Neural cell (in vitro differentiated cells): ENCODE results near the gene PRKACA. TPM values are rescaled to one million over a fixed set of nuclear protein-coding genes. Genes with fewer than 3 reads are reported as not detected.

Experiments used
- H2AFZ ChIP-seq: fragments of 200-600, 300-800 bp; sonication (generic), shearing (Covaris generic); 2 replicates; pipeline ENCODE4 v1.6.0; 2014; ENCODE audit warnings: low read depth, mild to moderate bottlenecking, antibody characterized with exemption, low read length, moderate library complexity
- H3F3A ChIP-seq: fragments of 200-600 bp; shearing (Covaris generic); 2 replicates; pipeline ENCODE4 v1.6.1; 2016; ENCODE audit warnings: mild to moderate bottlenecking, moderate library complexity, mixed read lengths, antibody characterized with exemption, low read length; ENCODE audit not compliant: insufficient read depth, poor library complexity, severe bottlenecking
- H3K27ac ChIP-seq: fragments of 200-600, 300-800 bp; sonication (generic), shearing (Covaris generic); 2 replicates; pipeline ENCODE4 v1.5.1; 2014; ENCODE audit warnings: mild to moderate bottlenecking, low read length, moderate library complexity
- H3K27me3 ChIP-seq: fragments of 300-800, 200-600 bp; sonication (generic), shearing (Covaris generic); 2 replicates; pipeline ENCODE4 v1.6.0; 2014; ENCODE audit warnings: mild to moderate bottlenecking, low read depth, low read length, moderate library complexity; ENCODE audit not compliant: insufficient read depth
- H3K36me3 ChIP-seq: fragments of 300-800, 200-600 bp; sonication (generic), shearing (Covaris generic); 2 replicates; pipeline ENCODE4 v1.5.1; 2014; ENCODE audit warnings: mild to moderate bottlenecking, antibody characterized with exemption, low read length, moderate library complexity; ENCODE audit not compliant: insufficient read depth
- H3K4me2 ChIP-seq: fragments of 300-800, 200-600 bp; sonication (generic), shearing (Covaris generic); 2 replicates; pipeline ENCODE4 v1.6.0; 2014; ENCODE audit warnings: mild to moderate bottlenecking, low read length
- H3K4me3 ChIP-seq: fragments of 300-800, 200-600 bp; sonication (generic), shearing (Covaris generic); 2 replicates; pipeline ENCODE4 v1.5.1; 2014; ENCODE audit warnings: mild to moderate bottlenecking, low read length, moderate library complexity
- H3K79me2 ChIP-seq: fragments of 200-600 bp; shearing (Covaris generic); replicated peaks from 2 replicates; pipeline ENCODE4 v1.6.0; 2014; ENCODE audit warnings: mild to moderate bottlenecking, low read length, moderate library complexity; ENCODE audit not compliant: insufficient read depth
- H3K9ac ChIP-seq: fragments of 300-800, 200-600 bp; sonication (generic), shearing (Covaris generic); 2 replicates; pipeline ENCODE4 v1.6.1; 2016; ENCODE audit warnings: mild to moderate bottlenecking, low read length, mixed read lengths
- H3K9me2 ChIP-seq: fragments of 200-600 bp; shearing (Covaris generic); 2 replicates; pipeline ENCODE4 v1.6.1; 2016; ENCODE audit warnings: mild to moderate bottlenecking, low read length, mixed read lengths; ENCODE audit not compliant: insufficient read depth
- H3K9me3 ChIP-seq: fragments of 200-600, 300-800 bp; sonication (generic), shearing (Covaris generic); 2 replicates; pipeline ENCODE4 v1.6.1; 2016; ENCODE audit warnings: mild to moderate bottlenecking, mixed run types, low read length, moderate library complexity, mixed read lengths
- H4K20me1 ChIP-seq: fragments of 200-600 bp; shearing (Covaris generic); 2 replicates; pipeline ENCODE4 v1.6.1; 2016; ENCODE audit warnings: mild to moderate bottlenecking, mixed run types; ENCODE audit not compliant: insufficient read depth
- CTCF ChIP-seq: fragments of 450-650 bp; IDR thresholded peaks from 2 replicates; pipeline ENCODE4 v1.5.1; 2014; ENCODE audit warnings: antibody characterized with exemption, mild to moderate bottlenecking, moderate library complexity; ENCODE audit not compliant: poor library complexity, severe bottlenecking
- EP300 ChIP-seq: fragments of 450-650 bp; conservative IDR thresholded peaks from 2 replicates; pipeline ENCODE4 v1.6.1; 2014; ENCODE audit warnings: antibody characterized with exemption, mild to moderate bottlenecking, moderate library complexity; ENCODE audit not compliant: poor library complexity, severe bottlenecking
- EZH2 ChIP-seq: fragments of 200-600, 300-800 bp; shearing (Covaris generic), sonication (generic); IDR thresholded peaks from 2 replicates; pipeline ENCODE4 v1.6.1; 2014; ENCODE audit warnings: antibody characterized with exemption, low read length, borderline replicate concordance, mild to moderate bottlenecking; ENCODE audit not compliant: insufficient read depth, poor library complexity, severe bottlenecking
- MXI1 ChIP-seq: fragments of 450-650 bp; conservative IDR thresholded peaks from 2 replicates; pipeline ENCODE4 v1.6.1; 2014; ENCODE audit warnings: antibody characterized with exemption, mild to moderate bottlenecking; ENCODE audit not compliant: poor library complexity, severe bottlenecking
- POLR2AphosphoS5 ChIP-seq: IDR thresholded peaks from 2 replicates; pipeline ENCODE4 v1.6.1; 2012
- RAD21 ChIP-seq: fragments of 450-650 bp; conservative IDR thresholded peaks from 2 replicates; pipeline ENCODE4 v1.6.1; 2014; ENCODE audit warnings: antibody characterized with exemption, mild to moderate bottlenecking, moderate library complexity
- REST ChIP-seq: IDR thresholded peaks from 2 replicates; pipeline ENCODE4 v1.6.1; 2012; ENCODE audit warnings: borderline replicate concordance
- SMC3 ChIP-seq: fragments of 450-650 bp; conservative IDR thresholded peaks from 2 replicates; pipeline ENCODE4 v1.6.1; 2014; ENCODE audit warnings: antibody characterized with exemption, mild to moderate bottlenecking, moderate library complexity; ENCODE audit not compliant: poor library complexity
- TAF1 ChIP-seq: IDR thresholded peaks from 2 replicates; pipeline ENCODE4 v1.6.1; 2012; ENCODE audit warnings: low read depth
- polyA plus RNA-seq: library from polyadenylated mRNA; depleted of rRNA; stranded (reverse); fragments of >200 nt; gene quantifications from 2 replicates; pipeline ENCODE4 v1.2.3, GENCODE V29; 2014

PRKACA gene
- polyA plus RNA-seq, 1 donor from 2014 or later, result 11.7 TPM

- no peak overlapping the region for H3K4me3 ChIP-seq
- no peaks in the 10 kb centered on the region for H3K9me2 ChIP-seq
- H3K79me2 ChIP-seq, result no peaks in the 10 kb centered on the region
- H4K20me1 ChIP-seq, result no peaks in the 10 kb centered on the region
- H3K27ac ChIP-seq, result no peak overlapping the region
- no peak overlapping the region for H2AFZ ChIP-seq
- H3F3A ChIP-seq, result no peaks in the 10 kb centered on the region
- H3K9me3 ChIP-seq, result no peaks in the 10 kb centered on the region
- H3K36me3 ChIP-seq, result no peaks in the 10 kb centered on the region
- no peak for TF ChIP-seq TAF1
- TF ChIP-seq EZH2, result no peak
- TF ChIP-seq SMC3, result no peak
- no peak overlapping the region for H3K4me2 ChIP-seq
- H3K27me3 ChIP-seq, result no peaks in the 10 kb centered on the region
- no peak overlapping the region for H3K9ac ChIP-seq
These were observed 9.6 kb upstream of the PRKACA start for GRCh38 chr19:14127176-14127575.

GRCh38 chr19:14122924-14123323 is 5.4 kb upstream of the PRKACA start:
- H3K27me3 ChIP-seq, result no peaks in the 10 kb centered on the region
- no peaks in the 10 kb centered on the region for H3K9me3 ChIP-seq
- no peak overlapping the region for H3K9ac ChIP-seq
- no peaks in the 10 kb centered on the region for H3F3A ChIP-seq
- H2AFZ ChIP-seq, result no peak overlapping the region
- no peaks in the 10 kb centered on the region for H4K20me1 ChIP-seq
- no peaks in the 10 kb centered on the region for H3K9me2 ChIP-seq
- H3K4me2 ChIP-seq, result no peak overlapping the region
- H3K4me3 ChIP-seq, result no peak overlapping the region
- no peaks in the 10 kb centered on the region for H3K36me3 ChIP-seq
- H3K27ac ChIP-seq, result no peak overlapping the region
- TF ChIP-seq REST, result no peak
- no peak for TF ChIP-seq CTCF
- H3K79me2 ChIP-seq, result no peaks in the 10 kb centered on the region

GRCh38 chr19:14120497-14120780 is 2.9 kb upstream of the PRKACA start:
- no peak overlapping the region for H2AFZ ChIP-seq
- no peaks in the 10 kb centered on the region for H4K20me1 ChIP-seq
- H3F3A ChIP-seq, result no peaks in the 10 kb centered on the region
- no peak overlapping the region for H3K27ac ChIP-seq
- no peak overlapping the region for H3K4me2 ChIP-seq
- no peak for TF ChIP-seq SMC3
- no peak for TF ChIP-seq EP300
- TF ChIP-seq REST, result no peak
- no peak for TF ChIP-seq CTCF
- TF ChIP-seq MXI1, result no peak
- no peak for TF ChIP-seq POLR2AphosphoS5
- no peak for TF ChIP-seq EZH2
- TF ChIP-seq RAD21, result no peak
- no peak for TF ChIP-seq TAF1
- H3K36me3 ChIP-seq, result no peaks in the 10 kb centered on the region
- H3K9me2 ChIP-seq, result no peaks in the 10 kb centered on the region
- H3K9me3 ChIP-seq, result no peaks in the 10 kb centered on the region
- no peak overlapping the region for H3K9ac ChIP-seq
- H3K79me2 ChIP-seq, result peaks cover 18% of the 10 kb centered on the region
- H3K27me3 ChIP-seq, result no peaks in the 10 kb centered on the region
- no peak overlapping the region for H3K4me3 ChIP-seq
